GM12864 (cell line): ENCODE data around the gene CREM.

Source experiments
- DNase-seq: peaks from one replicate; pipeline ENCODE4 v3.0.0-alpha.2; 2011; ENCODE audit warnings: low read depth
- H3K4me3 ChIP-seq: 2 replicates; pipeline ENCODE4 v1.5.1; 2011; ENCODE audit warnings: mild to moderate bottlenecking, low read depth, low read length, control low read depth
- CTCF ChIP-seq: IDR thresholded peaks from 2 replicates; pipeline ENCODE4 v1.5.1; 2011; ENCODE audit warnings: low read depth, mild to moderate bottlenecking, moderate library complexity, low read length, control low read depth, inconsistent platforms; ENCODE audit errors: missing control alignments

The CREM gene

DNA sequence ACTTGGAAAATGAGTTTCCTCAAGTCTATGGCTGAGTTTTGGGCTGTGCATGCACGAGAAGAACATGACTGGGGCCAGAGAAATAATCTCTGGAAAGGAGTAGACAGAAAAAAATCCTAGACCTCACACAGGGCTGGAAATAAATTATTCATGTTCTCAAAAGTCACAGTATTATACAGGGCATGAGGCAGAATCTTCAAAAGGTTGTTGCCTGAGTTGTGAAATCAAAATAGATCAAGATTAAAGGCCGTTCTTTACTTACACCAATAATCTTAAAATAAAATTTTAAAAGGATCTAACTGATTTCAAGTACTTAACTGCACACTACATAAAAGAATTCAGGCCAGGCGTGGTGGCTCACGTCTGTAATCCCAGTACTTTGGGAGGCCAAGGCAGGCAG is 14.1 kb upstream of the CREM start:
- no peak overlapping the region for H3K4me3 ChIP-seq
- TF ChIP-seq CTCF, result no peak
- DNase-seq, result no peak

GRCh38 chr10:35119378-35119777 is 7.3 kb upstream of the CREM start:
- no peak for DNase-seq
- no peak overlapping the region for H3K4me3 ChIP-seq
- no peak for TF ChIP-seq CTCF

DNA sequence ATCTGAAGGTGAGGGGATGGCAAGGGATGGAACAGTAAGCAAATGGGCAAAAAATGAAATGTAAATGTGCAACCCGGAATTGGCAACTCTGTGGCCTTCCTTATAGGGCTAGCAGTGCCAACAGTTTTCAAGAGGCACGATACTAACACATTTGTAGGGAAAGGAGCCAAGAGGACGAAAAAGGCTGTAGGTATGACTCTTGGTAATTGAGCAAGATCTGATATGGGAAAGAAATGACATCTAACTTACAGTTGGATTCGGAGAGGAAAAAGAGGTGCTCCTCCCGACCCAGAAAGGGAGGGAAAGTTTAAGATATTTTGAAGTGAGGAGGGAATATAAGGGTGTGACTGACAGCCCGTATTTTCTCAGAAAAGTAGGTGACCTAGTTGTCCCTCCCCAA is 2.1 kb upstream of the CREM start:
- no peak overlapping the region for H3K4me3 ChIP-seq
- no peak for DNase-seq
- no peak for TF ChIP-seq CTCF

- H3K4me3 ChIP-seq, result peak overlapping the region; percentile 69
- TF ChIP-seq CTCF, result no peak
- no peak for DNase-seq
Observed at GRCh38 chr10:35126062-35126529, 550 bp upstream of the CREM start.

DNA sequence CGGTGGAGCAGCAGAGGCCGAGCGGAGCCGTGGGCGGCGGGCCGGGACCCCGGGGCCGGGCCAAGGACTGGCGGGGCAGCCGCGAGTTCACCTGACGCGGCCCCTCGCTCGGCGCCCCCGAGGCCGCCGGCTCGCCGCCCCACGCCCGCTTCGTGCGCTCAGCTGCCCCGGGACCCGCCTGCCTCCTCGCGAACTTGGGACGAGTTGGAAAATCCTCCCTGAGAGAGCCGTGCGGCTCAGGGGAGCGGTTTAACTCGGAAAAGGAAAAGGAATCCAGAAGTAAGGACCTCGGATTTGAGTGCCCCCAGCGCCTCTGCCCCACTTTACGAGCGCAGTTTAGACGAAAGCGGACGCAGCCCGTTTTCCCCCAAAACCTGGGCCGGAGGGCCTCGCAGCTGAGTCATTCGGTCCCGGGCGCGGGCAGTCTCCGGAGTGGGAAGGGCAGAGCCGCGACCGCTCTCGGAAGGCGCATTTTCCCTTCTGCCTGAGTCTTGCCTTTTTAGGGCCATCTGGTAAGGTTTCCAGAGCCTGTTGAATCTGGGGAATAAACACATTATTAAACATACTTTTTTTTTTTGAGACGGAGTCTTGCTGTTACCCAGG is 744 bp downstream of the CREM start:
- DNase-seq, result no peak
- peak overlapping the region; percentile 89 for H3K4me3 ChIP-seq
- TF ChIP-seq CTCF, result no peak

DNA sequence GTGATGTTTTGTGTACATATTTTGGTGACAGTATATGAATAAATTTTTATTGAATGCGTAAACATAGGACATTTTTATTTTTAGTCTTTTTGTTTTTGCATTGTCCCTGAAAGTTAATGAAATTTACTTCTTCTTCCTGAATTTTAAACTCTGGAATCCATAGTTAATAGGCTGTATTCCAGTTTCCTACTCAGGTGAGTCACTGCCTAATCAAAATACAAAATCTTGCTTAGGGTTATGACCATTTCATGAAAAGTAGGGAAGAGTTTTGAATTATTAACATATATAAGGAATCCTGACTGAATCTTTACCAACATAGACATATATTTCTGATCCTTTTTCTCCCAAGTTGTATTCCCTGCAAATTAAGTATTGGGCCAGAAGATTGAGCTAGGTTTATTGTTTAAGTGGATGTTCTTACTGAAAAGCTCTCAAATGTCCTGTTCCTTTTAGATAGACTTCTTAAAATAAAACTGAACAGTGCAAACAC is 2.6 kb downstream of the CREM start:
- no peak for DNase-seq
- H3K4me3 ChIP-seq, result peak overlapping the region; percentile 89
- no peak for TF ChIP-seq CTCF

- DNase-seq, result no peak
- no peak for TF ChIP-seq CTCF
- H3K4me3 ChIP-seq, result peak overlapping the region; percentile 36; the same call in 1 of the 2 replicates
Observed at GRCh38 chr10:35130663-35131062, 4.0 kb downstream of the CREM start.
